ENCODE measurements around the gene KRT35.
"Not testable (repeated sequence)": the region's sequence is repeated elsewhere in the genome, so short reads cannot be mapped to it uniquely, and the experiment has no call there.

The KRT35 gene

GRCh38 chr17:41451154-41451728, 29.7 kb downstream of the KRT35 start:
- no peak for DNase-seq

GRCh38 chr17:41449008-41449407, 31.9 kb downstream of the KRT35 start:
- no peak for DNase-seq

- no peak for DNase-seq
Measured at GRCh38 chr17:41448506-41448905, 32.4 kb downstream of the KRT35 start.

GRCh38 chr17:41446806-41447205, 34.1 kb downstream of the KRT35 start:
- DNase-seq: no peak

- peak; percentile 6 for DNase-seq
Measured at GRCh38 chr17:41444640-41445039, 36.3 kb downstream of the KRT35 start.

- DNase-seq: no peak
Measured at GRCh38 chr17:41444186-41444585, 36.8 kb downstream of the KRT35 start.

- no peak for DNase-seq
Measured at GRCh38 chr17:41442739-41443138, 38.2 kb downstream of the KRT35 start.

GRCh38 chr17:41440531-41441033, 40.4 kb downstream of the KRT35 start, which contains the start of gene KRT38:
TSS of gene KRT38 (minus strand) at chr17:41440983. CDS start at chr17:41440921, 62 bp downstream.
- DNase-seq: no peak

- no peak for DNase-seq
Measured at GRCh38 chr17:41439375-41439774, 41.6 kb downstream of the KRT35 start.

GRCh38 chr17:41437769-41438168, 43.2 kb downstream of the KRT35 start:
- DNase-seq: no peak

GRCh38 chr17:41437254-41437653, 43.7 kb downstream of the KRT35 start:
- DNase-seq: no peak

- DNase-seq: no peak
Measured at GRCh38 chr17:41434415-41434814, 46.5 kb downstream of the KRT35 start.

GRCh38 chr17:41434005-41434404, 46.9 kb downstream of the KRT35 start:
- DNase-seq: no peak

GRCh38 chr17:41433586-41433985, 47.4 kb downstream of the KRT35 start:
- DNase-seq: no peak

- DNase-seq: not testable (repeated sequence)
Measured at GRCh38 chr17:41430376-41430775, 50.6 kb downstream of the KRT35 start.

- DNase-seq: no peak
Measured at GRCh38 chr17:41429667-41430066, 51.3 kb downstream of the KRT35 start.

- DNase-seq: no peak
Measured at GRCh38 chr17:41428591-41429291, 52.2 kb downstream of the KRT35 start.

All from NCI-H69 (cell line).